ENCODE results near the gene PLBD1. TPM values are rescaled to one million over a fixed set of nuclear protein-coding genes. Genes with fewer than 3 reads are reported as not detected.

The PLBD1 gene
- total and polyA plus RNA-seq, 7 donors, result 3.7 to 10.6 (median 6.5) TPM

DNA sequence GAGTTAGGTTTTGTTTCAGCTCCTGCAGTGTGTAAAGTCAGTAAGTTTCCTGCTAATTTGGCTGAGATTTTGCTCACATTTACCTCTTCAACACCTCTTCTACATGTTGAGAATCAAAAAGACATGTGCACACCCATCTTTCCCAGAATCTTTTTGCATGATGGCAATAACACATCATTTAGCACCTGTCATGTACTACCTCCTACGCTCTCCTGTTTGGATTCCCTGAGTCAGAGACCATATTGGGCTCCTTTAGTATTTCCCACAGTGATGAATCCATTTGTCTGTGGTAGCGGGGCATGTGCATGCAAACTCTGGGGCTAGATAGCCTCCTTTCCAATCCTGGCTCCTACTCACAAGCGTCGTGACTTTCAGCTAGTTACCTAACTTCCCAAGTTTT is 20.1 kb downstream of the PLBD1 start:
- H3K27ac ChIP-seq, result no peak overlapping the region
- H3K9me3 ChIP-seq, result no peaks in the 10 kb centered on the region
- no peaks in the 10 kb centered on the region for H3K27me3 ChIP-seq (ENCODE audit: insufficient read depth in 3 of 3, low read length in 2 of 3)
- ATAC-seq (no peak), DNase-seq (no peak)
- no peak overlapping the region for H3K4me3 ChIP-seq
- 95 to 100% (median 98%) methylated on average over 4 of the region's 4 CpGs for WGBS, 3 donors
- TF ChIP-seq, protein P1, sequence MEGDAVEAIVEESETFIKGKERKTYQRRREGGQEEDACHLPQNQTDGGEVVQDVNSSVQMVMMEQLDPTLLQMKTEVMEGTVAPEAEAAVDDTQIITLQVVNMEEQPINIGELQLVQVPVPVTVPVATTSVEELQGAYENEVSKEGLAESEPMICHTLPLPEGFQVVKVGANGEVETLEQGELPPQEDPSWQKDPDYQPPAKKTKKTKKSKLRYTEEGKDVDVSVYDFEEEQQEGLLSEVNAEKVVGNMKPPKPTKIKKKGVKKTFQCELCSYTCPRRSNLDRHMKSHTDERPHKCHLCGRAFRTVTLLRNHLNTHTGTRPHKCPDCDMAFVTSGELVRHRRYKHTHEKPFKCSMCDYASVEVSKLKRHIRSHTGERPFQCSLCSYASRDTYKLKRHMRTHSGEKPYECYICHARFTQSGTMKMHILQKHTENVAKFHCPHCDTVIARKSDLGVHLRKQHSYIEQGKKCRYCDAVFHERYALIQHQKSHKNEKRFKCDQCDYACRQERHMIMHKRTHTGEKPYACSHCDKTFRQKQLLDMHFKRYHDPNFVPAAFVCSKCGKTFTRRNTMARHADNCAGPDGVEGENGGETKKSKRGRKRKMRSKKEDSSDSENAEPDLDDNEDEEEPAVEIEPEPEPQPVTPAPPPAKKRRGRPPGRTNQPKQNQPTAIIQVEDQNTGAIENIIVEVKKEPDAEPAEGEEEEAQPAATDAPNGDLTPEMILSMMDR (IDR thresholded peaks at IDR 0.05), result no peak
- H3K36me3 ChIP-seq (ENCODE audit: insufficient read depth in 1 of 2, low read depth in 1 of 2), result no peaks in the 10 kb centered on the region
- intact Hi-C loops (cut with DNase I), result no loop called here
- no peaks in the 10 kb centered on the region for H3K4me1 ChIP-seq

DNA sequence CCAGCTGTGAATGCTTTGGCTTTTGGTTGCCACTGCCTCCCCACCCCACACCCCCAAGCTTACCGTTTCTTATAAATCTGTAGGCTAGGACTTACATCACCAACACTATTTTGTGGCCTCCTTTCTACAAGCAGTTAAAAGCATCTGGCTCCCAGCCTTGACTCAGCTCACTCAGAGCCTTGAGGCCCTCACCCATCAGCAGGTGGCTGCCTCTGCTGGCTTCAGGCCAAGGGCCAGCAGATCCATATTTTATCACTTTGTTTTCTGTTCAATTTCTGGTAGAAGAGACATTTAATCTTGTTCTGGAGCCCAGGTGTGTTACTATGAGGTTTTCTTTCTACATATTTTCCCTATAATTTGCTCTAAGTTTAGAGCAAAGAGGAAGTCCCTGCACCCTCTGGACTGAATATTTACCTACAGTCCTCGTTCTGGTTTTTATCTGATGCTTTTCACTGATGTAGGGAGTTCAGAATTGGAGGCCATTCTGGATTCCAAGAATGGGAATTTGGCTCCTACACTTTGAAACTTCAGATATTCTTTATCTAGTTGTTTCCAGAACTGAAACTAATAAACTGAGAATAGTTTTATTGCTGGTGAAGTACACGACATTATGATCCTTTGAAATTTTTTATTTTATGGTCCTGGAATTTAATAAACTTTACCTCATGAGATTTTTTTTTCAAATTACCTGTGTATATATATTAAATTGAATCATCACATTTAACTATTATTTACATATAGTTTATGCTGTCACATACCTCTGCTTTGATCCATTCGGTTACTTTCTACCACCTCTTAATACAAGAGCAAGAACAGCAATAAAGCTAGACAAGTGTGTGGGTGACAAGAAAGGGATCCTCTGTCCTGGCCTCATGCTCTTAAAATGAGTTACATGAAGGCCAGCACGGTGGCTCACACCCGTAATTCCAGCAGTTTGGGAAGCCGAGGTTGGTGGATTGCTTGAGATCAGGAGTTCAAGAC is 22.2 kb downstream of the PLBD1 start:
- Histone ChIP-seq H3K4me3 (no peak overlapping the region), H3K27ac (no peak overlapping the region), H3K36me3 (ENCODE audit: insufficient read depth in 1 of 2, low read depth in 1 of 2) (peaks cover 0 to 7% of the 10 kb centered on the region in 2 donors), H3K4me1 (no peaks in the 10 kb centered on the region), H3K9me3 (no peaks in the 10 kb centered on the region), H3K27me3 (ENCODE audit: insufficient read depth in 3 of 3, low read length in 2 of 3) (no peaks in the 10 kb centered on the region)
- no peak for ATAC-seq
- TF ChIP-seq, protein P1 (IDR thresholded peaks at IDR 0.05), result no peak
- no peak for DNase-seq
- 84 to 86% (median 85%) methylated on average over 7 of the region's 7 CpGs for whole genome bisulfite sequencing, 3 donors
- intact Hi-C loops (cut with DNase I), result no loop called here

DNA sequence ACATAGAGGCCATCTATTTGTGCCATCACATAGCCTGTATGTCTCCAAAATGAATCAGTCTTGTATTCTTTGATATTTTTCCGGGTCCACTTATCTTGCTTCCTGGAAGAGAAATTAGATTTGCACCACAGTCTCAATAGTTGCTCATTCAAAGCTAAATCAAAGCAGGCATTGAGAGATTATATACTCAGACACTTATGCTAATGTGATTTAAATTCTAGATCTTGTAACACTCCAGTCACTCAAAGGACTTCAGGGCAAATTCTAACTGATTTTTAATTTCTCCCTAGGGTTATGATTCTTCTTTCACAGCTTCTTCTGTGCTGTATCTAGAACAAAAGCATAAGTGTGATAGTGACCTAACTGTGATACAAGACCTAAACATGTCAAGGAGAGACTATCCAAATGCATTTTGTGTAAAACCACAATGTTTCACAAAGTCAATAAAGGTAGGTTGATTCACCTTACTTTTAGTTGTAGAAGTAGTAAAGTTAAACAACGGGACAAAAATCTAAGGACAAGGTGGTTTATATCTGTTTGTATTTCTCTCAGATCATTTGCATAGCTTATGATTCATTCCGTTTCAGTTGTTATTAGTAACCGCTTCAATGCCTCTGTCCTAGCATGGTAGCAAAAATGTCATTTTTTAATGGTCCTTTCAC is 26.8 kb downstream of the PLBD1 start:
- H3K4me3 ChIP-seq, result no peak overlapping the region
- peaks cover 0 to 19% of the 10 kb centered on the region in 2 donors for H3K36me3 ChIP-seq (ENCODE audit: insufficient read depth in 1 of 2, low read depth in 1 of 2)
- 81 to 82% (median 81%) methylated on average over 4 of the region's 4 CpGs for WGBS, 3 donors
- no peaks in the 10 kb centered on the region for H3K9me3 ChIP-seq
- H3K27ac ChIP-seq, result no peak overlapping the region
- DNase-seq, result no peak
- H3K4me1 ChIP-seq, result no peaks in the 10 kb centered on the region
- TF ChIP-seq, protein P1 (IDR thresholded peaks at IDR 0.05), result no peak
- H3K27me3 ChIP-seq (ENCODE audit: insufficient read depth in 3 of 3, low read length in 2 of 3), result no peaks in the 10 kb centered on the region
- intact Hi-C loops (cut with DNase I), result no loop called here
- no peak for ATAC-seq

DNA sequence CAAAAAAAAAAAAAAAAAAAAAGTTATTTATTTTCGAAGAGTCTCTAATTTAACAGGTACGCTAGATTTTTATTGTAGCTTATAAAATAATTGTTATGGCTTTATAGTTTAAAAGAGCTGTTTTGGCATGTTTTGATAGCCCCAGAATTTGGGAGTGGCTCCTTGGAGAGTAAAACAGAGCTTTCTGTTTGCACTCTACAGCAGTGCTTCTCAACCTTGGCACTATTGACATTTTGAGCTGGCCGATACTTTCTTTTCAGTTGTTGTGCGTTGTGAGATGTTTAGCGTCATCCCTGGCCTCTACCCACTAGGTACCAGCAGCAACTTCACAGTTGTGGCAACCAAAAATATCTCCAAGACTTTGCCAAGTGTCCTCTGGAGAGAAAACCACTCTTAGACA is 30.6 kb downstream of the PLBD1 start:
- H3K9me3 ChIP-seq, result no peaks in the 10 kb centered on the region
- peaks cover 0 to 35% of the 10 kb centered on the region in 2 donors for H3K36me3 ChIP-seq (ENCODE audit: insufficient read depth in 1 of 2, low read depth in 1 of 2)
- intact Hi-C loops (cut with DNase I), result no loop called here
- WGBS, 3 donors, result 95 to 97% (median 96%) methylated on average over 5 of the region's 5 CpGs
- H3K27ac ChIP-seq, result no peak overlapping the region
- DNase-seq, result no peak
- H3K27me3 ChIP-seq (ENCODE audit: insufficient read depth in 3 of 3, low read length in 2 of 3), result no peaks in the 10 kb centered on the region
- no peak for ATAC-seq
- no peak overlapping the region for H3K4me3 ChIP-seq
- TF ChIP-seq, protein P1 (IDR thresholded peaks at IDR 0.05), result no peak
- H3K4me1 ChIP-seq, result no peaks in the 10 kb centered on the region
